GM23338 (cell line): ENCODE measurements around the gene ZBTB39.

Experiments used
- CREB1 ChIP-seq: fragments of 250-450 bp; sonication (Bioruptor Pico); IDR thresholded peaks from 2 replicates; pipeline ENCODE4 v1.5.0; 2020; ENCODE audit warnings: low read depth, mild to moderate bottlenecking, moderate library complexity
- EZH2 ChIP-seq: fragments of 200-600 bp; sonication (generic); IDR thresholded peaks from one replicate; pipeline ENCODE4 v1.8.0; 2017; ENCODE audit warnings: antibody characterized with exemption, mild to moderate bottlenecking, low read depth; ENCODE audit not compliant: unreplicated experiment
- EZH2phosphoT487 ChIP-seq: fragments of 200-600 bp; sonication (generic); IDR thresholded peaks from one replicate; pipeline ENCODE4 v1.8.1; 2018; ENCODE audit warnings: antibody characterized with exemption; ENCODE audit not compliant: unreplicated experiment
- JUNB ChIP-seq: IDR thresholded peaks from one replicate; pipeline ENCODE4 v1.6.1; 2016; ENCODE audit warnings: antibody characterized with exemption; ENCODE audit not compliant: unreplicated experiment
- NANOG ChIP-seq: IDR thresholded peaks from 2 replicates; pipeline ENCODE4 v1.6.1; 2016; ENCODE audit warnings: antibody characterized with exemption, borderline replicate concordance
- POLR2AphosphoS5 ChIP-seq: IDR thresholded peaks from 2 replicates; pipeline ENCODE4 v1.6.1; 2016; ENCODE audit warnings: antibody characterized with exemption, low read depth
- STAT1 ChIP-seq: IDR thresholded peaks from one replicate; pipeline ENCODE4 v1.6.1; 2016; ENCODE audit warnings: antibody characterized with exemption; ENCODE audit not compliant: unreplicated experiment
- ZNF114 ChIP-seq: fragments of 250-450 bp; sonication (Bioruptor Pico); IDR thresholded peaks from 2 replicates; pipeline ENCODE4 v1.5.0; 2020; ENCODE audit warnings: mild to moderate bottlenecking, moderate library complexity
- TF ChIP-seq, protein P1 (sequence below), 2 experiments: fragments of 200-600 bp in 1 of 2; sonication (generic) in 1 of 2; conservative IDR thresholded peaks; 2 replicates each; pipeline versions ENCODE4 v1.5.1 to v1.6.1; 2016 to 2017; ENCODE audit warnings: antibody characterized with exemption in 2 of 2, low read depth in 2 of 2, mild to moderate bottlenecking in 2 of 2, moderate library complexity in 1 of 2
- TF ChIP-seq, protein P2 (sequence below): IDR thresholded peaks from 2 replicates; pipeline ENCODE4 v1.6.1; 2016; ENCODE audit warnings: antibody characterized with exemption
- TF ChIP-seq, protein P3 (sequence below): IDR thresholded peaks from one replicate; pipeline ENCODE4 v1.6.1; 2018; ENCODE audit warnings: antibody characterized with exemption; ENCODE audit not compliant: unreplicated experiment

DNA sequence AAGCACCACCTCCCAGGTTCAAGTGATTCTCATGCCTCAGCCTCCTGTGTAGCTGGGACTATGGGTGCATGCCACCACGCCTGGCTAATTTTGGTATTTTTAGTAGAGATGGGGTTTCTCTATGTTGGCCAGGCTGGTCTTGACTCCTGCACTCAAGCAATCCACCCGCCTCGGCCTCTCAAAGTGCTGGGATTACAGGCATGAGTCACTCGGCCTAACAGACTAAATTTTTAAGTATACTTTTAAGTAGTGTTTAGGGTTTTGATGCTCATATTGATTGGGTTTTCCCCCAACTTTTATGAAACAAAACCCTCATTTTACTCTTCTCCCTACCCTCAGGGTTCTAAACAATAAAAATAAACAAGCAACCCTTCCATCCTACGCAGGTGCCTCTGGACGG, 38.1 kb upstream of the ZBTB39 start:
- TF ChIP-seq, protein P1, sequence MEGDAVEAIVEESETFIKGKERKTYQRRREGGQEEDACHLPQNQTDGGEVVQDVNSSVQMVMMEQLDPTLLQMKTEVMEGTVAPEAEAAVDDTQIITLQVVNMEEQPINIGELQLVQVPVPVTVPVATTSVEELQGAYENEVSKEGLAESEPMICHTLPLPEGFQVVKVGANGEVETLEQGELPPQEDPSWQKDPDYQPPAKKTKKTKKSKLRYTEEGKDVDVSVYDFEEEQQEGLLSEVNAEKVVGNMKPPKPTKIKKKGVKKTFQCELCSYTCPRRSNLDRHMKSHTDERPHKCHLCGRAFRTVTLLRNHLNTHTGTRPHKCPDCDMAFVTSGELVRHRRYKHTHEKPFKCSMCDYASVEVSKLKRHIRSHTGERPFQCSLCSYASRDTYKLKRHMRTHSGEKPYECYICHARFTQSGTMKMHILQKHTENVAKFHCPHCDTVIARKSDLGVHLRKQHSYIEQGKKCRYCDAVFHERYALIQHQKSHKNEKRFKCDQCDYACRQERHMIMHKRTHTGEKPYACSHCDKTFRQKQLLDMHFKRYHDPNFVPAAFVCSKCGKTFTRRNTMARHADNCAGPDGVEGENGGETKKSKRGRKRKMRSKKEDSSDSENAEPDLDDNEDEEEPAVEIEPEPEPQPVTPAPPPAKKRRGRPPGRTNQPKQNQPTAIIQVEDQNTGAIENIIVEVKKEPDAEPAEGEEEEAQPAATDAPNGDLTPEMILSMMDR (conservative IDR thresholded peaks at IDR 0.05; ENCODE audit: low read depth in 2 of 2): no peak
- TF ChIP-seq, protein P2, sequence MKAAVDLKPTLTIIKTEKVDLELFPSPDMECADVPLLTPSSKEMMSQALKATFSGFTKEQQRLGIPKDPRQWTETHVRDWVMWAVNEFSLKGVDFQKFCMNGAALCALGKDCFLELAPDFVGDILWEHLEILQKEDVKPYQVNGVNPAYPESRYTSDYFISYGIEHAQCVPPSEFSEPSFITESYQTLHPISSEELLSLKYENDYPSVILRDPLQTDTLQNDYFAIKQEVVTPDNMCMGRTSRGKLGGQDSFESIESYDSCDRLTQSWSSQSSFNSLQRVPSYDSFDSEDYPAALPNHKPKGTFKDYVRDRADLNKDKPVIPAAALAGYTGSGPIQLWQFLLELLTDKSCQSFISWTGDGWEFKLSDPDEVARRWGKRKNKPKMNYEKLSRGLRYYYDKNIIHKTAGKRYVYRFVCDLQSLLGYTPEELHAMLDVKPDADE: no peak
- TF ChIP-seq NANOG (no peak), JUNB (no peak), POLR2AphosphoS5 (no peak), EZH2phosphoT487 (no peak), EZH2 (no peak), CREB1 (no peak), ZNF114 (CRISPR knock-in tag) (no peak), STAT1 (no peak)
- TF ChIP-seq, protein P3, sequence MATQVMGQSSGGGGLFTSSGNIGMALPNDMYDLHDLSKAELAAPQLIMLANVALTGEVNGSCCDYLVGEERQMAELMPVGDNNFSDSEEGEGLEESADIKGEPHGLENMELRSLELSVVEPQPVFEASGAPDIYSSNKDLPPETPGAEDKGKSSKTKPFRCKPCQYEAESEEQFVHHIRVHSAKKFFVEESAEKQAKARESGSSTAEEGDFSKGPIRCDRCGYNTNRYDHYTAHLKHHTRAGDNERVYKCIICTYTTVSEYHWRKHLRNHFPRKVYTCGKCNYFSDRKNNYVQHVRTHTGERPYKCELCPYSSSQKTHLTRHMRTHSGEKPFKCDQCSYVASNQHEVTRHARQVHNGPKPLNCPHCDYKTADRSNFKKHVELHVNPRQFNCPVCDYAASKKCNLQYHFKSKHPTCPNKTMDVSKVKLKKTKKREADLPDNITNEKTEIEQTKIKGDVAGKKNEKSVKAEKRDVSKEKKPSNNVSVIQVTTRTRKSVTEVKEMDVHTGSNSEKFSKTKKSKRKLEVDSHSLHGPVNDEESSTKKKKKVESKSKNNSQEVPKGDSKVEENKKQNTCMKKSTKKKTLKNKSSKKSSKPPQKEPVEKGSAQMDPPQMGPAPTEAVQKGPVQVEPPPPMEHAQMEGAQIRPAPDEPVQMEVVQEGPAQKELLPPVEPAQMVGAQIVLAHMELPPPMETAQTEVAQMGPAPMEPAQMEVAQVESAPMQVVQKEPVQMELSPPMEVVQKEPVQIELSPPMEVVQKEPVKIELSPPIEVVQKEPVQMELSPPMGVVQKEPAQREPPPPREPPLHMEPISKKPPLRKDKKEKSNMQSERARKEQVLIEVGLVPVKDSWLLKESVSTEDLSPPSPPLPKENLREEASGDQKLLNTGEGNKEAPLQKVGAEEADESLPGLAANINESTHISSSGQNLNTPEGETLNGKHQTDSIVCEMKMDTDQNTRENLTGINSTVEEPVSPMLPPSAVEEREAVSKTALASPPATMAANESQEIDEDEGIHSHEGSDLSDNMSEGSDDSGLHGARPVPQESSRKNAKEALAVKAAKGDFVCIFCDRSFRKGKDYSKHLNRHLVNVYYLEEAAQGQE: no peak
